CD4-positive, alpha-beta T cell treated with Interleukin-4 for 4 hours (primary cell): ENCODE data around the gene ZCCHC2.

ENCODE experiments used
- DNase-seq: peaks from one replicate; pipeline ENCODE4 v3.0.0-alpha.2; 2020

Gene ZCCHC2

GRCh38 chr18:62583376-62583775 lies 60.6 kb downstream of the ZCCHC2 start:
- no peak for DNase-seq

GRCh38 chr18:62584241-62585120 lies 61.7 kb downstream of the ZCCHC2 start:
- DNase-seq = peak; percentile 83

- peak; percentile 13 for DNase-seq
These were observed 62.7 kb downstream of the ZCCHC2 start for GRCh38 chr18:62585274-62586150.

- peak; percentile 42 for DNase-seq
These were observed 63.4 kb downstream of the ZCCHC2 start for GRCh38 chr18:62586151-62586774.

- DNase-seq = no peak
These were observed 64.1 kb downstream of the ZCCHC2 start for GRCh38 chr18:62586781-62587487.

GRCh38 chr18:62587689-62588088 lies 64.9 kb downstream of the ZCCHC2 start:
- no peak for DNase-seq

- no peak for DNase-seq
These were observed 65.4 kb downstream of the ZCCHC2 start for GRCh38 chr18:62588217-62588616.

- no peak for DNase-seq
These were observed 68.2 kb downstream of the ZCCHC2 start for GRCh38 chr18:62590799-62591590.

- no peak for DNase-seq
These were observed 73.5 kb downstream of the ZCCHC2 start for GRCh38 chr18:62596145-62597005.

GRCh38 chr18:62601871-62602270 lies 79.0 kb downstream of the ZCCHC2 start:
- DNase-seq = no peak

GRCh38 chr18:62602706-62603105 lies 79.9 kb downstream of the ZCCHC2 start:
- DNase-seq = no peak

- DNase-seq = no peak
These were observed 80.4 kb downstream of the ZCCHC2 start for GRCh38 chr18:62603211-62603610.

GRCh38 chr18:62603979-62604378 lies 81.2 kb downstream of the ZCCHC2 start:
- DNase-seq = no peak

GRCh38 chr18:62605685-62606084 lies 82.9 kb downstream of the ZCCHC2 start:
- DNase-seq = no peak

- DNase-seq = no peak
These were observed 83.3 kb downstream of the ZCCHC2 start for GRCh38 chr18:62606106-62606505.

GRCh38 chr18:62607302-62607701 lies 84.5 kb downstream of the ZCCHC2 start:
- DNase-seq = no peak

GRCh38 chr18:62607708-62608428 lies 85.0 kb downstream of the ZCCHC2 start:
- DNase-seq = no peak

GRCh38 chr18:62609764-62610163 lies 86.9 kb downstream of the ZCCHC2 start:
- no peak for DNase-seq

GRCh38 chr18:62610351-62610700 lies 87.5 kb downstream of the ZCCHC2 start:
- DNase-seq = no peak
